CD4-positive, CD25-positive, alpha-beta regulatory T cell (primary cell): ENCODE data around the gene ERBB4. TPM values are rescaled to one million over a fixed set of nuclear protein-coding genes. Genes with fewer than 3 reads are reported as not detected.

ENCODE experiments used
- ATAC-seq, 2 donors: fragments of 150-1000 bp; cut with Tn5 transposase; one replicate each; pipeline ENCODE4 v1.10.0; 2021; ENCODE audit warnings: low read depth in 2 of 2, moderate number of reproducible peaks in 2 of 2, moderate library complexity in 1 of 2
- DNase-seq, 3 donors: peaks; one replicate each; pipeline versions ENCODE4 v3.0.0 to v3.0.0-alpha.2; 2012 to 2022; ENCODE audit warnings: mixed read lengths in 1 of 3
- H3K27ac ChIP-seq: one replicate; pipeline ENCODE4 v1.7.0; 2013; ENCODE audit warnings: mild to moderate bottlenecking, low read length; ENCODE audit not compliant: insufficient read depth, poor library complexity, severe bottlenecking
- H3K27me3 ChIP-seq: one replicate; pipeline ENCODE4 v1.7.0; 2013; ENCODE audit warnings: low read length; ENCODE audit not compliant: control insufficient read depth, insufficient read depth
- H3K36me3 ChIP-seq: one replicate; pipeline ENCODE4 v1.7.0; 2013; ENCODE audit warnings: mild to moderate bottlenecking, low read length, moderate library complexity; ENCODE audit not compliant: control insufficient read depth, insufficient read depth
- H3K4me1 ChIP-seq: 2 replicates; pipeline ENCODE4 v1.7.0; 2013; ENCODE audit warnings: mild to moderate bottlenecking, low read length; ENCODE audit not compliant: insufficient read depth, control insufficient read depth, poor library complexity, severe bottlenecking
- H3K4me3 ChIP-seq: one replicate; pipeline ENCODE4 v1.7.0; 2013; ENCODE audit warnings: low read depth, mild to moderate bottlenecking, low read length, moderate library complexity
- H3K9me3 ChIP-seq, 2 experiments: 1 replicate in 1 of 2; 2 replicates in 1 of 2; pipeline ENCODE4 v1.7.0; 2013; ENCODE audit warnings: low read length in 2 of 2, mild to moderate bottlenecking in 1 of 2, moderate library complexity in 1 of 2; ENCODE audit not compliant: control insufficient read depth in 2 of 2
- H3K27ac Mint-ChIP-seq, 3 donors: one replicate each; pipeline ENCODE4 v1.8.0; 2020 to 2022; ENCODE audit warnings: mild to moderate bottlenecking in 3 of 3, mixed read lengths in 3 of 3, moderate library complexity in 2 of 3
- H3K27me3 Mint-ChIP-seq: one replicate; pipeline ENCODE4 v1.8.0; 2022; ENCODE audit warnings: mild to moderate bottlenecking, mixed read lengths
- H3K36me3 Mint-ChIP-seq: one replicate; pipeline ENCODE4 v1.8.0; 2020; ENCODE audit warnings: mixed read lengths
- H3K4me1 Mint-ChIP-seq, 4 donors: one replicate each; pipeline ENCODE4 v1.8.0; 2020 to 2022; ENCODE audit warnings: mixed read lengths in 4 of 4, mild to moderate bottlenecking in 1 of 4
- H3K4me3 Mint-ChIP-seq, 4 donors: one replicate each; pipeline ENCODE4 v1.8.0; 2020 to 2022; ENCODE audit warnings: mild to moderate bottlenecking in 4 of 4, mixed read lengths in 4 of 4, moderate library complexity in 3 of 4
- H3K9me3 Mint-ChIP-seq, 7 donors: one replicate each; pipeline ENCODE4 v1.8.0; 2020 to 2022; ENCODE audit warnings: mixed read lengths in 7 of 7, mild to moderate bottlenecking in 3 of 7, moderate library complexity in 2 of 7
- polyA plus RNA-seq, 4 donors: library from polyadenylated mRNA; unstranded; fragments of 300-500 nt; fragmentation: Illumina TruSeq; gene quantifications; one replicate each; pipeline ENCODE4 v1.2.3, GENCODE V29; 2021
- total RNA-seq: library from RNA; stranded (reverse); gene quantifications from one replicate; pipeline ENCODE4 v1.2.3, GENCODE V29; 2022

ERBB4 gene
- total and polyA plus RNA-seq, 5 donors from 2014 or later: not detected

DNA sequence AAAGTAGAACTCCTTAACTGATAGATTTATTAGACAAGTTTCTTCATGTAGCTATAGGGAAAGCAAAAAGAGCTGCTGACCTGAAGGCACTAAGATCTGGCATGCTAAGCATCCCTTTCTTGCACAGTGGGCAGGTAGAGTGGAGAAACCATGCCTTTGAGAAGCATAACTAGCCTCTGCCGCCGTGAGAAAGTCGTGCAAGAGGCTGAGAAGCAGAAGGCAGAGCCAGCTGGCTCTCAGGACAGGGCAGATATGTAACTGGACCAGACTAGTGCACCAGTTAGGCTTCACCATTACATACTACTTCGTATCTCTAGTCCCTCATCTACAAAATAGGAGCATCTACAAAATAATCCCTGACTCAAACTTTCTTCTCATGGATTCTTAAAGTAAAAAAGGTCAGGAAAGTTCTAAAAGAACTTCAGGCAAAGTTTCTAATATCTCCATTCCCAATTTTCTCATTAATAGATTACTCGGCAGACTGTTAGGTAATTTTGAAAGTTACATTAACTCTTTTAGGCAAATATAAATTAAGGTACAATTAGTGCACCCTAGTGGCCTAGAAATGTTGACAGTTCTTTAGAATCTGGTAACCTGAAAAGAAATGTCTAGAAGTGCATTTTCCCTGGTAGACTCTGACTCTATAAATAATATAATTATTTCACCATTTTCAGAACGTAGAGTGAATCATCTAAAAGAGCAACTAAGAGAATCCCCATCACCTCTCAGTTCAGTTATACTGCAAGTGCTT is 10.3 kb downstream of the ERBB4 start:
- Mint-ChIP-seq H3K4me1 (no peaks in the 10 kb centered on the region), H3K36me3 (no peaks in the 10 kb centered on the region), H3K9me3 (no peaks in the 10 kb centered on the region), H3K4me3 (no peak overlapping the region), H3K27ac (no peak overlapping the region), H3K27me3 (no peaks in the 10 kb centered on the region)
- Histone ChIP-seq H3K4me1 (no peaks in the 10 kb centered on the region), H3K9me3 (no peaks in the 10 kb centered on the region), H3K27me3 (peaks cover 2% of the 10 kb centered on the region), H3K4me3 (no peak overlapping the region), H3K27ac (no peak overlapping the region), H3K36me3 (no peaks in the 10 kb centered on the region)
- no peak for ATAC-seq
- no peak for DNase-seq

DNA sequence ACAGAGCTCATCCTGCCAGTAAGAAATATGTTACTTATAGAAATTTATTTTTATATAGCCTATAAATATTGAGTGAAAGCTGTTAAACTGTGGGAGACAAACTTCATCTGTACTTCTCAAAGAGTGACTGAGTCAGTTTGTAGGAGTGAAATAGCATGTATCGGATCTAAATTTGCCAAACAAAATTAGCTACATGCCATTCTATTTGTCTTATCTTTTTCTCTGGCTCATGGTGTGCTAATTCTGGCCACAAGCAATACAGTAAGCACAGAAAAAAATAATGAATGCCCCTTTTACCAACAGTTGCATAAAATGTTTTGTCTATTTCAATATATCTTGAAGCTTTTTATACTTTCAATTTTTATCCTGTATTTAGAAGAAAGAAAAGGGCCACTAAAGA is 12.5 kb downstream of the ERBB4 start:
- Mint-ChIP-seq H3K36me3 (no peaks in the 10 kb centered on the region), H3K4me1 (no peaks in the 10 kb centered on the region)
- ATAC-seq: no peak

DNA sequence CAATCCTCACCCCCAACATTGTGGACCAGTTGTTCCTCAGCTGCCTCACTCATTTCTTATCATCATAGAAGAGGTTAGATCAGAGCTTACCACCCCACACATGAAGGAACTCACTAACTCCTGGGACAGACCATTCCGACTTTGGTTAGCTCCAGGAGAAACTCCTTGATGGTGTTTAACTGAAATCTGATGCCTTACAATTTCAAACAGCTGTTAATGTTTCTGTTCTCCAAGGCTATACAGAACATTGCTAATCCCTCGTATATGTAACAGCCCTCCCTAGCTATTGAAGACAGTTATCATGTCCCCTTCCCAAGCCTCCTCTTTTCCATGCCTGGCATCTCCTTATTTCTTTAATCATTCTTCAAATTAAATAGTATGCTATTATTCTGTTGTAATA is 14.8 kb downstream of the ERBB4 start:
- no peak overlapping the region for H3K27ac Mint-ChIP-seq
- no peaks in the 10 kb centered on the region for H3K27me3 Mint-ChIP-seq
- Histone ChIP-seq H3K27me3 (peaks cover 2% of the 10 kb centered on the region), H3K36me3 (no peaks in the 10 kb centered on the region), H3K4me3 (no peak overlapping the region), H3K4me1 (no peaks in the 10 kb centered on the region), H3K9me3 (no peaks in the 10 kb centered on the region), H3K27ac (no peak overlapping the region)
- no peaks in the 10 kb centered on the region for H3K9me3 Mint-ChIP-seq
- no peaks in the 10 kb centered on the region for H3K4me1 Mint-ChIP-seq
- ATAC-seq (no peak), DNase-seq (no peak)
- no peak overlapping the region for H3K4me3 Mint-ChIP-seq
- H3K36me3 Mint-ChIP-seq: no peaks in the 10 kb centered on the region

More for the DNA sequence above, 12.5 kb downstream of the ERBB4 start:
- Histone ChIP-seq H3K9me3 (no peaks in the 10 kb centered on the region), H3K27ac (no peak overlapping the region), H3K4me1 (no peaks in the 10 kb centered on the region), H3K4me3 (no peak overlapping the region), H3K27me3 (peaks cover 2% of the 10 kb centered on the region), H3K36me3 (no peaks in the 10 kb centered on the region)
- no peaks in the 10 kb centered on the region for H3K27me3 Mint-ChIP-seq
- H3K9me3 Mint-ChIP-seq: no peaks in the 10 kb centered on the region
- DNase-seq: no peak
- no peak overlapping the region for H3K27ac Mint-ChIP-seq
- H3K4me3 Mint-ChIP-seq: no peak overlapping the region

DNA sequence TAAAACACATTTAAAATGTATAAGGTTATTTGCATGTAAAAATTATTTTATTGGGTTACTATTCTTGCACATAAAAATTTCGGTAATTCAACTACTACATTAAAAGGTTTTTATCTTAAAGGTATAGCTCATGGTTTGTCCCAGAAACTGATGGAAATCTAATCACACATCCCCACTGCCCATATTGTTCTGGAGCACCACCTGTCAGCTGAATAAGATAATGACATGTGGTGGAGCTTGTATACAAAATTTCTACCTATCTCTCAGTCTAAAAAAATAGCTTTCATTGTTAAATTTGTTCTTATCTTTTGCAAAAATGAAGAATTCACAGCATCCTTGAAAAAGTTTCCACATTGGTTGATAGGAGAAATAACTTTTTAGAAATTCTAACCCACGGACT is 18.3 kb downstream of the ERBB4 start:
- Mint-ChIP-seq H3K27me3 (no peaks in the 10 kb centered on the region), H3K9me3 (no peaks in the 10 kb centered on the region), H3K4me1 (no peaks in the 10 kb centered on the region), H3K4me3 (no peak overlapping the region), H3K27ac (no peak overlapping the region), H3K36me3 (no peaks in the 10 kb centered on the region)
- DNase-seq (no peak), ATAC-seq (no peak)
- Histone ChIP-seq H3K27ac (no peak overlapping the region), H3K4me1 (no peaks in the 10 kb centered on the region), H3K4me3 (no peak overlapping the region), H3K36me3 (no peaks in the 10 kb centered on the region), H3K9me3 (no peaks in the 10 kb centered on the region), H3K27me3 (no peaks in the 10 kb centered on the region)

DNA sequence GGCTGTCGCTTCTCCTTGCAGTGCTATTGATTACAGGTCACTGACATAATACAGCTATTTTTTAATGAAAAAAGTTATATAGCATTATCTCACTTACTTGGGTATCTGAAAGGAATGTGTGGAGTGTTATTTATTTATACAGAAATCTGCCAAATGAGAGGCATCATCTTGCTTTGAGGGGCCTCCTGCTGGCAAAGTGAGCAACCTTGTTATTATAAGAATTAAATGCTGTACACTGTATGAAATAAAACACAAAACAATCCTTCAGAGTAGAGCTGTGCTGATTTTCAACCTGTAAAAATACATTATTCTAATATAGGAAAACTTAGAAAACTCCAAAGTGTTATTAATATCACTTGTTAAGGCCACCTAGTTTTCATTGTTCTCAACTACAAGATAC is 20.9 kb downstream of the ERBB4 start:
- no peak overlapping the region for H3K27ac Mint-ChIP-seq

DNA sequence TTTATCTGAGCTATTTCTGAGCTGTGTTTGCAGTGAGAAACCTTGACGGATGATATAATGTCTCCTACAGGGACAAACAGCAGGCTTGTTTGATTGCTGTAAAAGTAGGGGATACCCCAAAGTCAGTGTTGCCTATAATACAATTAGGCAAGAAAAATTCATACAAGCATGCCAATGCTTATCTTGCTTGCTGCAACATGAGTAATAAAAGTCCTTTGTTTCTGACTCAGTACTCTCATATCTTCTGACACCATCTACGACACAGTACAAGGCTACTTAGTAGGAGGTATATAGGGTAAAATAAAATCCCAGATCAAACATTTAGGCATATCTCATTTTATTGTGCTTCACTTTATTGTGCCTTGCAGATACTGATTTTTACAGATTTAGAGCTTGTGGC is 33.0 kb downstream of the ERBB4 start:
- Histone ChIP-seq H3K4me1 (no peaks in the 10 kb centered on the region), H3K4me3 (no peak overlapping the region), H3K9me3 (no peaks in the 10 kb centered on the region), H3K27ac (no peak overlapping the region), H3K27me3 (no peaks in the 10 kb centered on the region), H3K36me3 (no peaks in the 10 kb centered on the region)
- no peaks in the 10 kb centered on the region for H3K27me3 Mint-ChIP-seq
- ATAC-seq (no peak), DNase-seq (no peak)
- H3K4me1 Mint-ChIP-seq: no peaks in the 10 kb centered on the region
- no peak overlapping the region for H3K4me3 Mint-ChIP-seq
- H3K9me3 Mint-ChIP-seq: peaks cover 0 to 3% (median 0%) of the 10 kb centered on the region in 7 donors
- no peak overlapping the region for H3K27ac Mint-ChIP-seq
- H3K36me3 Mint-ChIP-seq: no peaks in the 10 kb centered on the region

More for the DNA sequence above, 20.9 kb downstream of the ERBB4 start:
- Mint-ChIP-seq H3K27me3 (no peaks in the 10 kb centered on the region), H3K36me3 (no peaks in the 10 kb centered on the region), H3K9me3 (no peaks in the 10 kb centered on the region), H3K4me3 (no peak overlapping the region), H3K4me1 (no peaks in the 10 kb centered on the region)
- H3K27ac ChIP-seq: no peak overlapping the region
- ATAC-seq (no peak), DNase-seq (no peak)
- H3K4me3 ChIP-seq: no peak overlapping the region
- H3K27me3 ChIP-seq: no peaks in the 10 kb centered on the region
- no peaks in the 10 kb centered on the region for H3K9me3 ChIP-seq
- H3K4me1 ChIP-seq: no peaks in the 10 kb centered on the region
- no peaks in the 10 kb centered on the region for H3K36me3 ChIP-seq

DNA sequence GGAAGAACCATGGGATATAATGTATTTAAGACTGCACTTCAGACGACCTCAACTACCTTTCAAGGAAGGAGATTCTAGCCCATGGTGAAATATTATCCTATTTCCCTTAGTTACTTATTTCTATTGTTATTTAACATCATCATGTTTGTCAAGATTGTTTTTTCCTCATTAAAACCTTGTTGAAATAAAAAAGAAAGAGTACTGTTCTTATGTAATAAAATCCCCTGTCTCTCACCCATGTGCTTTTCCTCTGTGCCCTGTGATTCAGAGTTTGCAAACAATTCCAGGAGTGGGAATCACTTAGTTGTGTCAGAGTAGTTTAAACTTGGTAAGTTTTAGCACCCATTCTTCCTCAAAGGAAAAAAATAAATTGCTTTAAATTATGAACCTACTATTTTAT is 43.6 kb downstream of the ERBB4 start:
- no peaks in the 10 kb centered on the region for H3K27me3 Mint-ChIP-seq
- H3K36me3 ChIP-seq: no peaks in the 10 kb centered on the region
- no peaks in the 10 kb centered on the region for H3K9me3 Mint-ChIP-seq
- H3K36me3 Mint-ChIP-seq: no peaks in the 10 kb centered on the region
- DNase-seq (no peak), ATAC-seq (no peak)
- H3K4me1 ChIP-seq: no peaks in the 10 kb centered on the region
- H3K4me3 ChIP-seq: no peak overlapping the region
- no peak overlapping the region for H3K27ac Mint-ChIP-seq
- H3K27me3 ChIP-seq: no peaks in the 10 kb centered on the region
- H3K27ac ChIP-seq: no peak overlapping the region
- no peak overlapping the region for H3K4me3 Mint-ChIP-seq
- no peaks in the 10 kb centered on the region for H3K9me3 ChIP-seq
- H3K4me1 Mint-ChIP-seq: no peaks in the 10 kb centered on the region

DNA sequence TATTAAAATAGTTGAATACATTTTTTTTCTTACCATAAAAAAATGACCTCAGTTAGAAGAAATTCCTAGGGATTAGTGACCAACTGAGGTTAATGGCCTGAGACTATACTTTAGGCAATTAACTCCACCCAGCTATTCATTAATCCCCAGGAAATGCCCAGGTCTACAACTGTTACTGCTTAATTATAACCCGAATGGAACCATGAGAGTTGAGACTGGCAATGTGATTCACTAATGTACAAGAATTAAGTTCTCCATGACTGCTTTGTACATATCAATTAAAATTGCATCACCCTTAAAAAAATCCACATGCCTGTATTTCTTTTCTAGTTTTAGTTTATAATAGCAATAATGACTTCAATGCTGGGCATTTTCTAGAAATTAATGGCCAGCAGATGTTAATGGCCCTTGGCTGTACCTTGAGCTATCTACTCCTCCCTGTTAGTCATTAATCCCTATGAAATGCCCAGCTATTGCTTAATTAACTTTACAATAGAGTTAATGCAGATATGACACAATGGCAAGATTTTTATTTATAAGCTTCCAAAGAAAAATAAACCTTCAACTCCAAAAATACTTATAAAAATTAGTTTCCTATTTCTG is 44.1 kb downstream of the ERBB4 start:
- H3K27me3 ChIP-seq: no peaks in the 10 kb centered on the region
- Mint-ChIP-seq H3K4me3 (no peak overlapping the region), H3K9me3 (no peaks in the 10 kb centered on the region), H3K36me3 (no peaks in the 10 kb centered on the region), H3K27ac (no peak overlapping the region), H3K27me3 (no peaks in the 10 kb centered on the region), H3K4me1 (no peaks in the 10 kb centered on the region)
- DNase-seq: no peak
- H3K4me1 ChIP-seq: no peaks in the 10 kb centered on the region
- no peaks in the 10 kb centered on the region for H3K9me3 ChIP-seq
- no peak overlapping the region for H3K27ac ChIP-seq
- H3K36me3 ChIP-seq: no peaks in the 10 kb centered on the region
- no peak for ATAC-seq
- no peak overlapping the region for H3K4me3 ChIP-seq
